Esophagus muscularis mucosa (tissue), 4 donors: ENCODE results near the gene ITGAL.

ENCODE experiments used
- CTCF ChIP-seq, 3 experiments: fragments of 200-600 bp in 2 of 3; fragments of 450-650 bp in 1 of 3; sonication (generic) in 2 of 3; IDR thresholded peaks; one replicate each; pipeline ENCODE4 v1.5.1; 2017 to 2019; ENCODE audit warnings: antibody characterized with exemption in 3 of 3, mild to moderate bottlenecking in 2 of 3, moderate library complexity in 1 of 3
- EP300 ChIP-seq: sonication (generic); formaldehyde crosslinking; IDR thresholded peaks from one replicate; pipeline ENCODE4 v1.6.1; 2017; ENCODE audit warnings: antibody characterized with exemption
- POLR2A ChIP-seq: fragments of 450-650 bp; IDR thresholded peaks from one replicate; pipeline ENCODE4 v1.6.1; 2017; ENCODE audit warnings: antibody characterized with exemption, moderate library complexity, mild to moderate bottlenecking, low read depth

- TF ChIP-seq POLR2A (no peak), CTCF (IDR thresholded peaks at IDR 0.05) (no peak), EP300 (no peak)
Measured at GRCh38 chr16:30518552-30518951, 46.0 kb downstream of the ITGAL start.
